GM18505 (cell line): ENCODE measurements around the gene MPP7.
"Not testable (repeated sequence)": the region's sequence is repeated elsewhere in the genome, so short reads cannot be mapped to it uniquely, and the experiment has no call there.

Experiments
- ATAC-seq: cut with Tn5 transposase; IDR thresholded peaks from one replicate; pipeline ENCODE4 v1.9.1; 2021; ENCODE audit not compliant: unreplicated experiment
- POLR2A ChIP-seq: IDR thresholded peaks from 4 replicates; pipeline ENCODE4 v1.6.1; 2011; ENCODE audit warnings: borderline replicate concordance; ENCODE audit not compliant: insufficient read depth, insufficient read length; ENCODE audit errors: extremely low read depth

MPP7 gene

DNA sequence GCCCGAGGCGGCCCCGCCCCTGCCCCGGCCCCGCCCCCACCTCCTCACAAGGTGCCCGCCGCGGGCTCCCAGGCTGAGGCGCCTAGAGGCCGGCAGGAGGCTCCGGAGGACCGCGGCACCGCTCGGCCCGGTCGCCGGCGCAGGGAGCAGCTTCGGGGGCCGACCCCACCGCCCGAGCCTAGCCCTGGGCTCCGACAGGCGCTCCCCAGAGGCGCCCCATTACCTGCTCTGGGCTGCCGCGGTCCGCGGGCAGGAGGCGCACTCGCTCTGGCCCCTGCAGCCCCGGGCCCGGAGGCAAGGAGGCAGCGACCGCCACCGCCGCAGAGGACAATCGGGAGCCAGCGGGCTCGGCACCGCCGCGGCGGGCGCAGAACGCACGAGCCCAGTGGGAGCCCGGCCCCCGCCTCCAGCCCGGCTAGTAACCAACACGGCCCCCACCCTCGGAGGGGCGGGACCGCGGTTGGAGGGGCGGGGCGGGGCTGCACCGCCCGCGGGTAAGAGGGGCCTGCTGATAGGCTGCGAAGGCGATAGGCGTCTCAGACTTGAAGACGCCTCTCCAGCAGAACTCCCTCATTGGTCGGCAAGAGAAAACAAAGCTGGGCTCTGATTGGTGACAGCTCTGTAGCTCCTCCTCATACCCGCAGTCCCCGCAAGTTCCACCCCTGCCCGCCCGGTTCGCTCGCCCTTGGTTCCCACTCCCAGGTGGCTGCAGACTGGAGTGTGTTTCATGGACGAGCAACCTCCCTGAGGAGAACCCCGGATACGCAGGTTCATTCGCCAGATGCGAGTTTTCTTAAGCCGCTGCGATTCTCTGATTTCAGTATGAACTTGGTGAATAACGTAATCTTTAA, at the start of gene MPP7:
Gene MPP7, minus strand, starts transcription at position 427 of the 851 bp plus-strand sequence. CDS start 64,460 bp downstream, outside the sequence.
- no peak for TF ChIP-seq POLR2A
- ATAC-seq, result peak; percentile 99

DNA sequence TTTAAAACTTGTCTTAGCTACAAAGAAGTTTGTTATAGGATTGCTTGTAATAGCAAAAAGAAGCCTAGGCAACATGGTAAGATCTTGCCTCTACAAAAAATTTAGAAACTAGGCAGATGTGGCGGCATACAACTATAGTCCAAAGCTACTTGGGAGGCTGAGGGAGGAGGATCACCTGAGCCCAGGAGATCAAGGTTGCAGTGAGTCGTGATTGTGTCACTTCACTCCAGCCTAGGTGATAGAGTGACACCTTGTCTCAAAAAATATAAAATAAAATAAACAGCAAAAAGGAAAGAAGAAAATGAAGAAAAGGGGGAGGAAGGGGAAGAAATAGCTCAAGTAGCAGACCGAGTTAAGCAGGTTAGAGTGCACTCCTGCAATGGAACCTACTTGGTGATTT, 47.0 kb upstream of the MPP7 start:
- no peak for TF ChIP-seq POLR2A

DNA sequence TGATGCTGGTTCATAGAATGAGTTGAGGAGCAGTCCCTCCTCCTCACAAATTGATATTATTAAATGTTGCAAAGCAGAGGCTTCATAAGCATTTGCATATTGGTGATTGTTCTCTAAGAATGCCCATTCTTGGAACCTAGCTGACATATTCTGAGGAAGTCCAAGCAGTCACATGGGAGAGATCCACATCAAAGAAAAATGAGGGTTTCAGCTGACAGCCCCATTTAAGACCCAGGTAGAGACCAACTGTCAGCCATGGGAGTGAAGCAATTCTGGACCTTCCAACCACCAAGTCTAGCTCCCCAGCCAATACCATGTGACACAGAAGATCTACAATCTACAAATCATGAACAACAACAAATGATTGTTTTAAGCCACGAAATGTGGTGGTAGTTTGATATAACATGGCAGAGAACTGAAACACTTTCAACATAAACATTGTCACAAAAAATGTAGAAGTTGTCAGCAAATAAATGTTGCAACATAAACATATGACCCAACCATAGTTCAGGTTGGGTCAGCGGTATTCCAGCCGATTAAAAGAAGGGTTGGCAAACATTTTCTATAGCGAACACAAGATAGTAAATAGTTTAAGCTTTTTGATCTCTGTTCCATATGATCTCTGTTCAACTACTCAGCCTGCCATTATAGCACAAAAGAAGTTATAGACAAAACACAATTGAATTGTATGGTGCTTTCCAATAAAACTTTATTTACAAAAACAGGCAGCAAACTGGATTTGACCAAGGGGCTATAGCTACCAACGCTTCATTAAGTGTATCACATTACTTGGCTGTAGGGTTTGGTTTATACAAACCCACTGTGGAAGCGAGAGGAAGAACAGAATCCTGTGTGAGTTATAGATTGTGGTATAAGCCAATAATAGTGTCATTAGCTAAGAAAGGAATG, 41.4 kb upstream of the MPP7 start:
- TF ChIP-seq POLR2A, result no peak
- ATAC-seq, result no peak

More for the DNA sequence above, 47.0 kb upstream of the MPP7 start:
- ATAC-seq, result no peak

DNA sequence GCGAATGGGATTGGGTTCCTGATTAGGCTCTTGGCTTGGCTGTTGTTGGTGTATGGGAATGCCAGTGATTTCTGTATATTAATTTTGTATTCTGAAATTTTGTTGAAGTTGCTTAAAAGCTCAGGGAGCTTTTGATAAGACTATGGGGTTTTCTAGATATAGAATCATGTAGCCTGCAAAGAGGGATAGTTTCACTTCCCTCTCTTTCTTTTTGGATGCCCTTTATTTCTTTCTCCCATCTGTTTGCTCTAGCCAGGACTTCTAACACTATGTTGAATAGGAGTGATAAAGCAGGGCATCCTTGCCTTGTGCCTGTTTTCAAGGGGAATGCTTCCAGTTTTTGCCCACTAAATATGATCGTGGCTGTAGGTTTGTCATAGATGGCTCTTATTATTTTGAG, 40.4 kb upstream of the MPP7 start:
- TF ChIP-seq POLR2A, result no peak

DNA sequence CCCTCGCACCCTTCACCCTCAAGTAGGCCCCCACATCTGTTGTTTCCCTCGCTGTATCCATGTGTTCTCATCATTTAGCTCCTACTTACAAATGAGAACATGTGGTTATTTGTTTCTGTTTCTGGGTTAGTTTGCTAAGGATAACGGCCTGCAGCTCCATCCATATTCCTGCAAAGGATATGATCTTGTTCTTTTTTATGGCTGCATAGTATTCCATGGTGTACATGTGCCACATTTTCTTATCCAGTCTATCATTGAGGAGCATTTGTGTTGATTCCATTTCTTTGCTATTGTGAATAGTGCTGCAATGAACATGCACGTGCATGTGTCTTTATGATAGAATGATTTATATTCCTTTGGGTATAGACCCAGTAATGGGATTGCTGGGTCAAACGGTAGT, 38.8 kb upstream of the MPP7 start:
- ATAC-seq, result not testable (repeated sequence)

More for the DNA sequence above, 40.4 kb upstream of the MPP7 start:
- no peak for ATAC-seq

DNA sequence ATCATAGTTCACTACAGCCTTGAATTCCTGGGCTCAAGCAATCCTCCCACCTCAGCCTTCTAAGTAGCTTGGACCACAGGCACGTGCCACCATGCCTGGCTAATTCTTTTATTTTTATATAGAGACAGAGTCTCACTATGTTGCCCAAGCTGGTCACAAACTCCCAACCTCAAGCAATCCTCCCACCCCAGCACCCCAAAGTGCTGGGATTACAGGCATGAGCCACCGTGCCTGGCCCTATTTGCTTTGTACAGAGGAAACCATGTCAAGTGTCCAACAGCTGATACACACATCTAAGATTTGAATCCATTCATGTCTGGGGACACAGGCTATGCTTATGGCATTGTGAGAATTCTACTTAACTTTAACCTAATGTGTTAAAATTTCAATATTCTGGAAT, 29.9 kb upstream of the MPP7 start:
- ATAC-seq, result no peak
- TF ChIP-seq POLR2A, result no peak

DNA sequence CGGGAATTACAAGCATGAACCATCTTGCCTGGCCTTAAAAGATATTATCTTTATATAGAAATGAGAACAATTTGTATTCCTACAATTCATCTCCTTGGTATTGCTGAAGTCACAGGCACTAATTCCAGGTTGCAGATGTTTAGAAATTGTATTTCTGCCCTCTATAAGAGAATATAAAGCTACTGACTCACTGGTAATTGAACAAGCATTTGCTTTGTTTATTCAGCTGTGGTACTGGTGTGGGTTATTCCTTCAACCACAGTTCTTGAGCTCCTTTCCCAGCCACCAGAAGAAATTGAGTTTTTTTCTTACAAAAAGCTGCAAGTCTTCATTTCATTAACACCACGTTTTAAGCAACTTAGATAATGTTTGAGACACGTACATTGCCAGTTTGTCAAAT, 29.0 kb upstream of the MPP7 start:
- TF ChIP-seq POLR2A, result no peak
- no peak for ATAC-seq

DNA sequence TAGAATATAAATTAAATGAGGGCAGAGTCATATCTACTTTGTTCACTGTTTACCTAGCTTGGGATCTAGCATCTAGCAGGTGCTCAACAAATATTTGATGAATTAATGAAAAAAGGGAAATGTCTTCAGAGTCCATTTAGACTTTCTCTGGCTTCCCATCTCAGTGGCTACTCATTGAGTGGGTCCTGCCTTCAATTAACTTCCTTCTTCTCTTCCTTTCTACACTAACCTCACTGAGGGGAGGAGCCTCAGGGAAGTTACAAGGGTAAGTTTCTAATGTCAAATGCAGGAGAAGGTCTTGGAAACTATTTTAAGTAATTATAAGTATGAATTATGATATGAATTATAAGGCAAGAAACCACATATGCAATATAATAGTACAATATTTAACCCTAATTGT, 28.2 kb upstream of the MPP7 start:
- no peak for TF ChIP-seq POLR2A
- no peak for ATAC-seq

DNA sequence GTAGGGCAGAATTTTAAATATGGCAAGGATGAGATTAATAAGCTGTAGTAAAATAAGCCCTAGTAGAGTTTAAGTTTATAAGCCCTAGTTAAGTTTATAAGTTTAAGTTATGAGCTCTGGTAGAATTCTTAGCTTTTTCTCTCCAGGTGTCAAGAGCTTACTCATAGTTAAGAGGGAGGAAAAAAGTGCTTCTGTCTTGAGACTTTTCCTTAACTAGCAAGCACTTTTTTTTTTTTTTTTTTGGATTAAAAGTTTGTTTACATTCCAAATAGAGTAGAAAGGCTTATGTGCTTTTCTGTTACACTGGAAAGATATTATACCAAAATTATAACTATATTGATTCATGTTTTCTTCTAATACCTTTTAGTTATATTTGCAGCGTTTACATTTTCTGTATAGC, 25.5 kb upstream of the MPP7 start:
- no peak for ATAC-seq
- no peak for TF ChIP-seq POLR2A

DNA sequence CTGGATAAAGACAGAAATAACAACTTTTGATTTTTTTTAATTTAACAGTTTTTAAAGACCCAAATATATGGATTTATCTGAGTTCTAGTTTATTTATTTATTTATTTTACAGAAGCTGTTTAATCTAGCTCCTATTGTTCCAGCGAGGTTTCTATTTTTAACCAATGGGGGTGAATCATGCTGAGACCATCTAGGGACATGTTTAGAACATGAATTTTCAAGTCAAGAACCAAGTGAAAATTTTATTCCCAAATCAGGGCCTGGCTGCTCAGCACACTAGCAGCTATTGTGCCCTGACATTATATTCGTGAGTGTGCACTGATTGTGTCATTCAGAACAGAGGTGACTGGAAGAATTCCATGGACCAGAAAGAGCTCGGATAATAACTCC, 24.6 kb upstream of the MPP7 start:
- no peak for ATAC-seq
- TF ChIP-seq POLR2A, result no peak

DNA sequence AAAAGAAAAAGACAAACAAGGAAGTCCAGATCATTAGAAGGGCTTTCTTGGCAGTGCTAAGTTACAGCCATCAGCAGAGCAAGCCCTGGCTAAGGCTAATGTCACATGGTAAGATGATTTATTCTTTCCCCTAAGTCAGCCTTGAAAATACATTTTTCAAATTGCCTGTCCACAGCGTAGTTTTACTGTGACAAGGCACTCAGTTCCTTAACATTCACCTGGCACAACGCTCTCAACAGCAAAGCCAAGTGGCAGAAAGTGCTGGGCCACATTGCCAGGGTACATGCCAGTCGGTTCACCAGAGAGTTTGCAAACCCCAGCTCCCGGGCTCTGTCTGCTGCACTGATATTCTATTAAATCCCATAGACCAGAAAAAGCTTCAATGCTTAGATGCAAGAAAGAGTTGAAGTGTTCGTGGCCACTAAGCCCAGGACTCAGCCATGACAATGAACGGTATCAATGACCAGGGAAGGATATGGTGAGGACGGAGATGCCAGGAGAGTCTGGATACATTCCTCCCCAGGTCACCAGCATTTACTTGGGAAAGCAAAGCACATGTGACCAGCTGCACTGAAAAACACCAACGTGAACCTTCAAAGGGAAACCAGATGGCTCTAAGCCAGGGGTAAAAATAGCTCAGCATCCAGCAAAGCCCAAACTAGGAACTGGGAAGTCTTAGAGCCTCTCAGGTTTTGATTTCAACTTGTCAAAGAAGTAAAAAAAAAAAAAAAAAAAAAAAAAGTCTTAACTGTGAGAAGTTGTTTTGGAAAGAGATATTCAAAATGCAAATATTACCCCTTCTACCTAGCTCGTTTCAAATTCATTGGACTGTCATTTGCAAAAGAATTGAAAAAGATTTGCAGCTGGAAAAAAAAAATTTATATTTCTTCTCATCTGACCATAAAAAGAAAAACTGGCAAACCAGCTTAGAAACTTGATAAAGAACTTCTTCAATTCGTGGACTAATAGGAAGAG, 23.9 kb upstream of the MPP7 start:
- TF ChIP-seq POLR2A, result no peak
- no peak for ATAC-seq

DNA sequence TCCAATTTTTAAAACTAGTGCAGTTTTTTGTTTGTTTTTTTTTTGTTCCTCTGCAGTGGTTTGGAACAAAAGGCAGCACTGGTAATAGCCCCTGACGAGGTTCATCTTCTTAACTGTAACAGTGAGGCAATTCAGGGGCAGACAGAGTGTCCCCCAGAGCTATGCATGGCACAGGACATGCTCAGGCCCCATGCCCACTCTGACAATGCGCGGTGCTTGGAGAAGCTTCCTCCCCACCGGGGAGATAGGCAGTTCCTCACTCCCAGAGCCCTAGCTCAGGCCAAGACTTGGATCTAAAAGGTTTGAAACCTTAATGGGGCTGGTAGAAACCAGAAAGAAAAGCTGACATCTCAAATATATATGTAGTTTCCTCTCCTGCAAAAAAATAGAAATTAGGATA, 17.9 kb upstream of the MPP7 start:
- TF ChIP-seq POLR2A, result no peak
- no peak for ATAC-seq

DNA sequence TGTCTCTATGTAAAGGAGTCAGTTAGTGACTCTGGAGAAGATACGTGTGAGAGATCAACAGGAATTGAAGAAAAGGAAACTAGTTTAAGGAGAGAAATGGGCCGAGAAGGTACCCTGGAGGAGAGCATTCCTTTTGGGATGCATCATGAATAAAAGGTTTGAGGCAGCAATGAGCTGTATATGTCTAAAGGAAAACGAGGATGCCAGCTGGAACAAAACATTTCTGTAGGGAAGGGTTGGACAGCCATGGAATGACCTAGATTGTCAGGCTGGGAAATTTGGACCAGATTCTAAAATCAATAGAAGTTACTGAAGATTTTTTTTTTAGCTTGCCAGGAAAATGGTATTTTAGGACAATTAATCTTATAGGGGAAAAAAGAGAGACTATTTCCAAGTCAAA, 17.2 kb upstream of the MPP7 start:
- ATAC-seq, result no peak
- TF ChIP-seq POLR2A, result no peak

DNA sequence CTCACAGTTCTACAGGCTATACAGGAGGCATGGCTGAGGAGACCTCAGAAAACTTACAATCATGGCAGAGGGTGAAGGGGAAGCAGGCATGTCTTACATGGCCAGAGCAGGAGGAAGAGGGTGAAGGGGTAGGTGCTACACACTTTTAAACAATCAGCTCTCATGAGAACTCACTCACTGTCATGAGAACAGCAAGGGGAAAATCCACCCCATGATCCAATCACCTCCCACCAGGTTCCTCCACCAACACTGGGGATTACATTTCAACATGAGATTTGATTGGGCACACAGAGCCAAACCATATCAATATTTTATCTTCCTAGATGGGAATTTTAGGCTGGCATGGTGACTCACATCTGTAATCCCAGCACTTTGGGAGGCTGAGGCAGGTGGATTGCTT, 16.2 kb upstream of the MPP7 start:
- not testable (repeated sequence) for ATAC-seq

DNA sequence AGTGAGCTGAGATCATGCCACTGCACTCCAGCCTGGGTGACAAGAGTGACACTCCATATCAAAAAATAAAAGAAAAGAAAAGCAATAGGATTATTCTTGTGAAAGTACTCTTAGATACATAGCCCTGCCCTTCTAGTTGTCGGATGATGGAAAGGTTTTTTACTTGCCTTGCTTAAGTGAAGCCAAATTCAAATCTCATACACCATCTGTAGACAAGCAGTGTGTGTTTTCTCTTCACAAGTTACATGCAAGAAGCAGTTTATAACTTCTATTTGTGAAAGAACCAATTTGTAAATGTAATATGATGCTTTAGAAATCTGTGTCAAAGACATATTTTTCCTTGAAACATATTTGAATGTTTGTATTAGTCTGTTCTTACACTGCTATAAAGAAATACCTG, 15.8 kb upstream of the MPP7 start:
- TF ChIP-seq POLR2A, result no peak
- ATAC-seq, result no peak
